K562 (cell line): ENCODE results near the gene HMG20B. TPM values are rescaled to one million over a fixed set of nuclear protein-coding genes. Genes with fewer than 3 reads are reported as not detected.

Source experiments
- BCOR ChIP-seq: fragments of 450-650 bp; IDR thresholded peaks from 2 replicates; pipeline ENCODE4 v1.6.1; 2016
- C11orf30 ChIP-seq: fragments of 450-650 bp; IDR thresholded peaks from 2 replicates; pipeline ENCODE4 v1.6.1; 2016; ENCODE audit warnings: low read depth, mild to moderate bottlenecking
- CBFA2T2 ChIP-seq: fragments of 450-650 bp; conservative IDR thresholded peaks from 2 replicates; pipeline ENCODE4 v1.6.1; 2017; ENCODE audit warnings: mild to moderate bottlenecking
- CHD1 ChIP-seq: fragments of 200-600 bp; sonication (generic); IDR thresholded peaks from one replicate; pipeline ENCODE4 v1.6.1; 2012; ENCODE audit warnings: mild to moderate bottlenecking, moderate library complexity, low read length, inconsistent platforms
- FOXJ3 ChIP-seq: sonication (generic); formaldehyde crosslinking; IDR thresholded peaks from 2 replicates; pipeline ENCODE4 v1.4.0; 2020; ENCODE audit warnings: mild to moderate bottlenecking, missing genetic modification reagents
- FOXM1 ChIP-seq, 2 experiments: fragments of 450-650 bp in 1 of 2; sonication (generic) in 1 of 2; formaldehyde crosslinking in 1 of 2; IDR thresholded peaks; 2 replicates each; pipeline versions ENCODE4 v1.6.1 to v1.9.0; 2017 to 2022; ENCODE audit warnings: low read depth in 2 of 2, mild to moderate bottlenecking in 2 of 2, missing genetic modification reagents in 1 of 2, moderate library complexity in 1 of 2
- KHSRP ChIP-seq: fragments of 450-650 bp; IDR thresholded peaks from 2 replicates; pipeline ENCODE4 v1.6.1; 2017
- LARP7 ChIP-seq: fragments of 450-650 bp; IDR thresholded peaks from 2 replicates; pipeline ENCODE4 v1.6.1; 2016
- LCOR ChIP-seq: sonication (generic); formaldehyde crosslinking; IDR thresholded peaks from 2 replicates; pipeline ENCODE4 v1.8.0; 2022; ENCODE audit warnings: mild to moderate bottlenecking, missing genetic modification reagents
- NCOR1 ChIP-seq: fragments of 450-650 bp; IDR thresholded peaks from 2 replicates; pipeline ENCODE4 v1.6.1; 2016; ENCODE audit warnings: mild to moderate bottlenecking, moderate library complexity
- NELFE ChIP-seq: IDR thresholded peaks from 2 replicates; pipeline ENCODE4 v1.6.1; 2011; ENCODE audit warnings: mild to moderate bottlenecking; ENCODE audit not compliant: insufficient read depth, insufficient read length
- NR2C2 ChIP-seq, 2 experiments: fragments of 200-800 bp in 1 of 2; sonication (Bioruptor generic) in 1 of 2; sonication (generic) in 1 of 2; formaldehyde crosslinking in 1 of 2; IDR thresholded peaks; 2 replicates each; pipeline versions ENCODE4 v1.6.1 to v1.8.0; 2016 to 2022; ENCODE audit warnings: mild to moderate bottlenecking in 1 of 2, missing compliant biosample characterization in 1 of 2, missing genetic modification characterization in 1 of 2, missing genetic modification reagents in 1 of 2
- NUFIP1 ChIP-seq: fragments of 450-650 bp; IDR thresholded peaks from 2 replicates; pipeline ENCODE4 v1.6.1; 2018; ENCODE audit not compliant: partially characterized antibody
- POLR2AphosphoS5 ChIP-seq: IDR thresholded peaks from 2 replicates; pipeline ENCODE4 v1.6.1; 2011; ENCODE audit warnings: mild to moderate bottlenecking, low read depth, low read length, moderate library complexity; ENCODE audit not compliant: control insufficient read depth, insufficient read depth
- ZBTB17 ChIP-seq: fragments of 450-650 bp; formaldehyde crosslinking; IDR thresholded peaks from 2 replicates; pipeline ENCODE4 v1.4.0; 2020; ENCODE audit warnings: mild to moderate bottlenecking
- ZNF23 ChIP-seq: fragments of 250-450 bp; sonication (Bioruptor Pico); IDR thresholded peaks from 2 replicates; pipeline ENCODE4 v1.4.0; 2020; ENCODE audit warnings: mild to moderate bottlenecking
- ZNF354B ChIP-seq: fragments of 250-450 bp; sonication (Bioruptor Pico); IDR thresholded peaks from 2 replicates; pipeline ENCODE4 v1.4.0; 2020
- ZNF408 ChIP-seq: fragments of 250-450 bp; sonication (Bioruptor Pico); IDR thresholded peaks from 2 replicates; pipeline ENCODE4 v1.4.0; 2020; ENCODE audit warnings: low read depth, mild to moderate bottlenecking, moderate library complexity
- polyA plus RNA-seq, 8 experiments: library from polyadenylated mRNA; depleted of rRNA in 4 of 8; stranded (reverse) in 5 of 8; unstranded in 3 of 8; fragments of >200 nt; fragmentation: Nextera tagmentation in 2 of 8; fragmentation: Illumina TruSeq in 1 of 8; extraction: Ambion mirVana in 2 of 8; extraction: Trizol in 1 of 8; gene quantifications; 2 replicates each; pipeline versions ENCODE4 v1.2.1 to v1.2.3, GENCODE V29; 2011 to 2014; ENCODE audit warnings: inconsistent platforms in 1 of 8, missing spikeins in 1 of 8
- total RNA-seq, 7 experiments: library from RNA; depleted of rRNA in 6 of 7; stranded (reverse); fragments of >200 nt in 6 of 7; fragmentation: Illumina TruSeq in 2 of 7; extraction: Trizol in 2 of 7; gene quantifications; 2 replicates each; pipeline versions ENCODE4 v1.2.1 to v1.2.3, GENCODE V29; 2011 to 2021; ENCODE audit warnings: low replicate concordance in 1 of 7
- TF ChIP-seq, protein P1 (sequence below): fragments of 250-450 bp; sonication (Bioruptor Pico); IDR thresholded peaks from 2 replicates; pipeline ENCODE4 v1.8.0; 2022; ENCODE audit warnings: inconsistent platforms
- TF ChIP-seq, protein P2 (sequence below): fragments of 250-450 bp; sonication (Bioruptor Pico); IDR thresholded peaks from 2 replicates; pipeline ENCODE4 v1.9.0; 2021; ENCODE audit warnings: mild to moderate bottlenecking, inconsistent platforms
- TF ChIP-seq, protein P3 (sequence below), 2 experiments: fragments of 200-800 bp in 1 of 2; sonication (Bioruptor generic) in 1 of 2; sonication (generic) in 1 of 2; formaldehyde crosslinking in 1 of 2; IDR thresholded peaks in 1 of 2; conservative IDR thresholded peaks in 1 of 2; 2 replicates each; pipeline versions ENCODE4 v1.5.0 to v1.6.1; 2016 to 2020; ENCODE audit warnings: missing compliant biosample characterization in 1 of 2, missing genetic modification characterization in 1 of 2, missing genetic modification reagents in 1 of 2

The HMG20B gene
- total and polyA plus RNA-seq, 9 of the 15 experiments (the other 6 are each of a cell fraction or from before 2014, with no cell fraction given) = 0.35 to 172 (median 38.6) TPM

DNA sequence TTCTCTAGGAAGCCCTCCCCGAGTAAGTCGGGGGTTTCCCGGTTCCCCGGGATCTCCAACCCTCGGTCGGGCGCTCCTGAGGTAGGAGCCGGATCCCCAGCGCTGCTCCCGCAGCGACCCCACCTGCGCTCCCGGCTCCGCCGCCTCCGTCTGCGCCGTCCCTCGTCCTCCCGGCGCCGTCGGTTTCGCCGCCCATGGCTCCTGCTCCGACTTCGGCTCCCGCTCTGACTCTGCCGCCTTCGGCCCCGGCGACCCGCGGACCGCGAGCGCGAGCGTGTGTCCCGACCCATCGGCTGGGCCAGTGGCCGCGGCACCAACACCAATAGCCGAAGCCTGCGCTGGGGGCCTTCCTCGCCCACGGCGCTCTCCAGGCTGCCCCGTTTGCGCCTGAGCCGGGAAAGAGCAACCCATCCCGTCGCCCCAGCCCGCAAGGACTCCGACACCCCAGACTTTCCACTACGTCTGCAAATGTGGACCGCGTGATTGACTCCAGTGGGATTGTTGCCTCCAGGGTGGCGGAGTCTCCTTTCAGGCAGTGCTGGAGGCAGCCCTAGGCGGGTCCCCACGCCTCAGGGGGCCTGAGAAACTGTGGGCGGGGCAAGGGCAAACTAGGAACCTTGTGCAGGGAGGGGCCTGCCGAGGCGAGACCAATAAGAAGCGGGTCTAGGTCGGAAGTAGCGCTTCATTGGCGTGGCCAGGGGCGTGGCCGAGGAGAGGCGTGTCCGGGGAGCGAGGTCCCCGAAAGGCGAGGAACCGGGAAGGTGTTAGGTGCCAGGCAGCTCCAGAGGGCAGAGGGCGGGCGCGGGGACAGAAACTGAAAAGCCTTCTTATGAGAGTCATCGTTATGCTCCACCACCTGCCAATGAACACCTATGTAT is 54.0 kb downstream of the HMG20B start, which contains the start of gene CACTIN (continued):
- TF ChIP-seq POLR2AphosphoS5 (peak; percentile 62; the same call in 1 of the 2 replicates), NUFIP1 (no peak), C11orf30 (peak; percentile 100), ZNF408 (no peak), CBFA2T2 (no peak), NELFE (no peak), CHD1 (no peak), BCOR (no peak), FOXM1 (IDR thresholded peaks at IDR 0.05; ENCODE audit: low read depth) (peak; percentile 72; the same call in 1 of the 2 replicates), FOXM1 (CRISPR knock-in tag; IDR thresholded peaks at IDR 0.05; ENCODE audit: low read depth) (no peak), NCOR1 (no peak), ZNF354B (CRISPR knock-in tag) (no peak), LCOR (CRISPR knock-in tag) (peak; percentile 39; the same call in 1 of the 2 replicates), LARP7 (no peak), KHSRP (no peak), FOXJ3 (CRISPR knock-in tag) (no peak), ZNF23 (CRISPR knock-in tag) (no peak), ZBTB17 (CRISPR knock-in tag) (0 out of 2 replicates have a peak, but pooled peaks have one; percentile 40), NR2C2 (CRISPR knock-in tag; IDR thresholded peaks at IDR 0.05) (peak; percentile 78; the same call in 1 of the 2 replicates), NR2C2 (tag; IDR thresholded peaks at IDR 0.05) (peak; percentile 91)
- TF ChIP-seq, protein P1, sequence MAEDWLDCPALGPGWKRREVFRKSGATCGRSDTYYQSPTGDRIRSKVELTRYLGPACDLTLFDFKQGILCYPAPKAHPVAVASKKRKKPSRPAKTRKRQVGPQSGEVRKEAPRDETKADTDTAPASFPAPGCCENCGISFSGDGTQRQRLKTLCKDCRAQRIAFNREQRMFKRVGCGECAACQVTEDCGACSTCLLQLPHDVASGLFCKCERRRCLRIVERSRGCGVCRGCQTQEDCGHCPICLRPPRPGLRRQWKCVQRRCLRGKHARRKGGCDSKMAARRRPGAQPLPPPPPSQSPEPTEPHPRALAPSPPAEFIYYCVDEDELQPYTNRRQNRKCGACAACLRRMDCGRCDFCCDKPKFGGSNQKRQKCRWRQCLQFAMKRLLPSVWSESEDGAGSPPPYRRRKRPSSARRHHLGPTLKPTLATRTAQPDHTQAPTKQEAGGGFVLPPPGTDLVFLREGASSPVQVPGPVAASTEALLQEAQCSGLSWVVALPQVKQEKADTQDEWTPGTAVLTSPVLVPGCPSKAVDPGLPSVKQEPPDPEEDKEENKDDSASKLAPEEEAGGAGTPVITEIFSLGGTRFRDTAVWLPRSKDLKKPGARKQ (CRISPR knock-in tag) = no peak
- TF ChIP-seq, protein P2, sequence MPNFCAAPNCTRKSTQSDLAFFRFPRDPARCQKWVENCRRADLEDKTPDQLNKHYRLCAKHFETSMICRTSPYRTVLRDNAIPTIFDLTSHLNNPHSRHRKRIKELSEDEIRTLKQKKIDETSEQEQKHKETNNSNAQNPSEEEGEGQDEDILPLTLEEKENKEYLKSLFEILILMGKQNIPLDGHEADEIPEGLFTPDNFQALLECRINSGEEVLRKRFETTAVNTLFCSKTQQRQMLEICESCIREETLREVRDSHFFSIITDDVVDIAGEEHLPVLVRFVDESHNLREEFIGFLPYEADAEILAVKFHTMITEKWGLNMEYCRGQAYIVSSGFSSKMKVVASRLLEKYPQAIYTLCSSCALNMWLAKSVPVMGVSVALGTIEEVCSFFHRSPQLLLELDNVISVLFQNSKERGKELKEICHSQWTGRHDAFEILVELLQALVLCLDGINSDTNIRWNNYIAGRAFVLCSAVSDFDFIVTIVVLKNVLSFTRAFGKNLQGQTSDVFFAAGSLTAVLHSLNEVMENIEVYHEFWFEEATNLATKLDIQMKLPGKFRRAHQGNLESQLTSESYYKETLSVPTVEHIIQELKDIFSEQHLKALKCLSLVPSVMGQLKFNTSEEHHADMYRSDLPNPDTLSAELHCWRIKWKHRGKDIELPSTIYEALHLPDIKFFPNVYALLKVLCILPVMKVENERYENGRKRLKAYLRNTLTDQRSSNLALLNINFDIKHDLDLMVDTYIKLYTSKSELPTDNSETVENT (CRISPR knock-in tag) = peak; percentile 59; the same call in 1 of the 2 replicates
- TF ChIP-seq, protein P3, sequence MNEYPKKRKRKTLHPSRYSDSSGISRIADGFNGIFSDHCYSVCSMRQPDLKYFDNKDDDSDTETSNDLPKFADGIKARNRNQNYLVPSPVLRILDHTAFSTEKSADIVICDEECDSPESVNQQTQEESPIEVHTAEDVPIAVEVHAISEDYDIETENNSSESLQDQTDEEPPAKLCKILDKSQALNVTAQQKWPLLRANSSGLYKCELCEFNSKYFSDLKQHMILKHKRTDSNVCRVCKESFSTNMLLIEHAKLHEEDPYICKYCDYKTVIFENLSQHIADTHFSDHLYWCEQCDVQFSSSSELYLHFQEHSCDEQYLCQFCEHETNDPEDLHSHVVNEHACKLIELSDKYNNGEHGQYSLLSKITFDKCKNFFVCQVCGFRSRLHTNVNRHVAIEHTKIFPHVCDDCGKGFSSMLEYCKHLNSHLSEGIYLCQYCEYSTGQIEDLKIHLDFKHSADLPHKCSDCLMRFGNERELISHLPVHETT (CRISPR knock-in tag; conservative IDR thresholded peaks at IDR 0.05 in 1 of 2, IDR thresholded peaks at IDR 0.05 in 1 of 2) = peak in 1 of 2 experiments; percentile 91; a peak in 2 of 4 replicates
